CD4-positive, alpha-beta T cell (primary cell): ENCODE data around the gene IGF2BP2. TPM values are rescaled to one million over a fixed set of nuclear protein-coding genes. Genes with fewer than 3 reads are reported as not detected.

Experiments used
- ATAC-seq: fragments of 200-7000 bp; cut with Tn5 transposase; one replicate; pipeline ENCODE4 v1.10.0; 2022; ENCODE audit warnings: mild to moderate bottlenecking; ENCODE audit not compliant: poor library complexity
- CTCF ChIA-PET: fragments of 350-600 bp; sonication (Branson Sonifier 250); formaldehyde crosslinking; loops from one replicate; lab custom pipeline; 2021; ENCODE audit warnings: antibody characterized with exemption, inconsistent platforms; lab: Charles Lee
- POLR2A ChIA-PET: fragments of 350-600 bp; sonication (Branson Sonifier 250); formaldehyde crosslinking; loops from one replicate; lab custom pipeline; 2021; ENCODE audit warnings: antibody characterized with exemption, inconsistent platforms; lab: Charles Lee
- DNase-seq, 14 experiments: peaks; one replicate each; pipeline ENCODE4 v3.0.0-alpha.2; 2013 to 2020; ENCODE audit warnings: mixed read lengths in 2 of 14
- H3K27ac ChIP-seq, 2 donors: one replicate each; pipeline versions ENCODE4 v1.5.1 to v1.7.0; 2013; ENCODE audit warnings: low read length in 2 of 2, low read depth in 1 of 2, mild to moderate bottlenecking in 1 of 2
- H3K27me3 ChIP-seq, 2 experiments: 1 replicate in 1 of 2; 2 replicates in 1 of 2; pipeline versions ENCODE4 v1.6.1 to v1.7.0; 2013; ENCODE audit warnings: low read length in 2 of 2, control low read depth in 1 of 2, mild to moderate bottlenecking in 1 of 2, moderate library complexity in 1 of 2; ENCODE audit not compliant: insufficient read depth in 2 of 2, control insufficient read depth in 1 of 2
- H3K36me3 ChIP-seq: one replicate; pipeline ENCODE4 v1.6.1; 2013; ENCODE audit warnings: low read length, control low read depth; ENCODE audit not compliant: insufficient read depth
- H3K4me1 ChIP-seq: one replicate; pipeline ENCODE4 v1.6.1; 2013; ENCODE audit warnings: low read length, control low read depth; ENCODE audit not compliant: insufficient read depth
- H3K4me3 ChIP-seq: one replicate; pipeline ENCODE4 v1.5.1; 2013; ENCODE audit warnings: mild to moderate bottlenecking, low read length, moderate library complexity
- H3K9me3 ChIP-seq, 2 experiments: 1 replicate in 1 of 2; 2 replicates in 1 of 2; pipeline versions ENCODE4 v1.6.1 to v1.7.0; 2013; ENCODE audit warnings: low read length in 2 of 2, mild to moderate bottlenecking in 2 of 2, control low read depth in 1 of 2, moderate library complexity in 1 of 2; ENCODE audit not compliant: control insufficient read depth in 1 of 2, insufficient read depth in 1 of 2
- H3K27ac Mint-ChIP-seq: one replicate; pipeline ENCODE4 v1.8.0; 2020; ENCODE audit warnings: mixed read lengths
- H3K27me3 Mint-ChIP-seq: one replicate; pipeline ENCODE4 v1.8.0; 2021; ENCODE audit warnings: mixed read lengths
- H3K36me3 Mint-ChIP-seq: one replicate; pipeline ENCODE4 v1.8.0; 2021; ENCODE audit warnings: low read depth, mixed read lengths
- H3K4me1 Mint-ChIP-seq: one replicate; pipeline ENCODE4 v1.8.0; 2021; ENCODE audit warnings: low read depth, mixed read lengths
- H3K4me3 Mint-ChIP-seq: one replicate; pipeline ENCODE4 v1.8.0; 2020; ENCODE audit warnings: mild to moderate bottlenecking, mixed read lengths
- H3K9me3 Mint-ChIP-seq: one replicate; pipeline ENCODE4 v1.8.0; 2020; ENCODE audit warnings: mixed read lengths
- intact Hi-C, 2 experiments: fragments of 100-400 bp; cut with DNase I in 1 of 2; cut with micrococcal nuclease in 1 of 2; formaldehyde crosslinking; loops; one replicate each; pipeline versions ENCODE4 v1.15.1 to v1.9.0; 2023 to 2025; cut with DNase I, micrococcal nuclease
- total RNA-seq, 174 experiments: library from RNA in 2 of 174; stranded (reverse) in 2 of 174; gene quantifications; one replicate each; pipeline ENCODE4 v1.2.3 and lab custom pipeline; 2021 to 2026
- TF ChIP-seq, protein P1 (sequence below): fragments of 200-600 bp; IDR thresholded peaks from one replicate; pipeline ENCODE4 v1.8.0; 2022; ENCODE audit warnings: antibody characterized with exemption, mild to moderate bottlenecking

IGF2BP2 gene
- total RNA-seq, 2 experiments from 2014 or later: 0.25 to 0.50 TPM

DNA sequence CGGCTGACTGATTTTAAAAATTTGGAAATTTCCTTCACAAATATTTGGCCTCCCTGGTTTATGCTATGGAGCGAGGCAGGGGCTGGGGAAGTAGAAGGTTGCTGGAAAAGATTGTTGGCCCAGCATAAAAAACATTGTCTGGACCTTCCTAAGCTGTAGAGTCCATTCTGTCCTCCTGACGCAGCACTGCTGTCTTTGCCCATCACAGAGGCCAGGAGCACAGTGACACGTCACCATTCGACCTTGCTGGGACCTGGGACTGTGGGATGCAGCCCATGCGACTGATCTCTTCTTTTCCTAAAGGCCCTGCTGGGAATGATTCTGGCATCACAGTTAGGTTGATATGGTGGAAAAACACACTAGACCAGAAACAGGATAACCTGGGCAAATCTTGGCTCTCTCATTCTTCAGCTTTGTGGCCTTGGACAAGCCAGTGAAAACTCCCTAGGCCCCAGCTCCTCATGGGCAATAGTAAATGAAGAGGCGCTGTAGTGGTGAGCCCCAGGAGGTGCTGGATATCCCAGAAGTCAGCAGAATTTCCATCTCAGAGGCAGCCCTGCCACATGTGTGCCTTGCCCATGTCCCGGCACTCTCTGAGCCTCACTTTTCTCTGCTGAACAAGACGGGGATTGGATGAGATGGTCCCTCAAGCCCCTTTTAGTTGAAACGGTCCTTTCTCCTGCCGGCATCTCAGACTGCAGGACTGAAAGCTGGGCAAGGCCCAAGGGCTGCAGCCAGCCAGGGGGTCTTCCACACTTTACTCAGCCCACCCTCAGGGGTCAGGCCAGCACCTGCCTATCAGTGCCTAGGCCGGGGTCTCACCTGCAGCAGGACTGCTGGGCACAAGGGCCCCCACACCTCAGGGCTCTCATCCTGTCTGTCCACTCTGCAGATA is 169.2 kb downstream of the IGF2BP2 start:
- intact Hi-C loops: no loop called here
- Mint-ChIP-seq H3K36me3 (no peaks in the 10 kb centered on the region), H3K4me3 (no peak overlapping the region), H3K9me3 (no peaks in the 10 kb centered on the region), H3K4me1 (no peaks in the 10 kb centered on the region), H3K27me3 (peaks cover 3% of the 10 kb centered on the region), H3K27ac (no peak overlapping the region)
- no peak overlapping the region for H3K27ac ChIP-seq
- ChIA-PET POLR2A (no interaction called here), CTCF (no interaction called here)
- no peaks in the 10 kb centered on the region for H3K27me3 ChIP-seq
- H3K9me3 ChIP-seq: no peaks in the 10 kb centered on the region
- no peak for ATAC-seq
- peaks cover 6% of the 10 kb centered on the region for H3K4me1 ChIP-seq
- H3K4me3 ChIP-seq: no peak overlapping the region
- no peak for DNase-seq
- TF ChIP-seq, protein P1, sequence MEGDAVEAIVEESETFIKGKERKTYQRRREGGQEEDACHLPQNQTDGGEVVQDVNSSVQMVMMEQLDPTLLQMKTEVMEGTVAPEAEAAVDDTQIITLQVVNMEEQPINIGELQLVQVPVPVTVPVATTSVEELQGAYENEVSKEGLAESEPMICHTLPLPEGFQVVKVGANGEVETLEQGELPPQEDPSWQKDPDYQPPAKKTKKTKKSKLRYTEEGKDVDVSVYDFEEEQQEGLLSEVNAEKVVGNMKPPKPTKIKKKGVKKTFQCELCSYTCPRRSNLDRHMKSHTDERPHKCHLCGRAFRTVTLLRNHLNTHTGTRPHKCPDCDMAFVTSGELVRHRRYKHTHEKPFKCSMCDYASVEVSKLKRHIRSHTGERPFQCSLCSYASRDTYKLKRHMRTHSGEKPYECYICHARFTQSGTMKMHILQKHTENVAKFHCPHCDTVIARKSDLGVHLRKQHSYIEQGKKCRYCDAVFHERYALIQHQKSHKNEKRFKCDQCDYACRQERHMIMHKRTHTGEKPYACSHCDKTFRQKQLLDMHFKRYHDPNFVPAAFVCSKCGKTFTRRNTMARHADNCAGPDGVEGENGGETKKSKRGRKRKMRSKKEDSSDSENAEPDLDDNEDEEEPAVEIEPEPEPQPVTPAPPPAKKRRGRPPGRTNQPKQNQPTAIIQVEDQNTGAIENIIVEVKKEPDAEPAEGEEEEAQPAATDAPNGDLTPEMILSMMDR: no peak
- no peaks in the 10 kb centered on the region for H3K36me3 ChIP-seq

DNA sequence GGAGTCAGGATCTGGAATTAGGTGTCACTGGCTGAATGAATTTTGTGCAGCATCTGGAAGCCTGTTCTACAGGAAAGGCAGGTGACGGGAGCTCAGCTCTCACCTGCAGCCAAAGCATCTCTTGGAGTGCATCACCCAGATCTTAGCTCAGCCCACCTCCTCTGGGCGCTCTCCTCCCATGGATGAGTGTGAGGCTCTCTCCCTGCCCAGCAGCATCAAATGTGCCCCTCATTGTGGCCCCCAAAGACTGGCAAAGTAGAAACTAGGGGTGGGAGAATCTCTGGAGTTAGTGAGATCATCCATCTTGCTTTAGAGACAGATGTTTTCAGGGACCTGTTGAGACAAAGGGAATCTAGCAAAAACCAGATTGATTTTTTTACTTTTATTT is 170.1 kb downstream of the IGF2BP2 start:
- Histone ChIP-seq H3K4me3 (no peak overlapping the region), H3K36me3 (no peaks in the 10 kb centered on the region), H3K4me1 (no peaks in the 10 kb centered on the region), H3K9me3 (no peaks in the 10 kb centered on the region), H3K27ac (no peak overlapping the region), H3K27me3 (no peaks in the 10 kb centered on the region)
- TF ChIP-seq, protein P1: no peak
- Mint-ChIP-seq H3K36me3 (no peaks in the 10 kb centered on the region), H3K4me3 (no peak overlapping the region), H3K4me1 (no peaks in the 10 kb centered on the region), H3K27ac (no peak overlapping the region), H3K27me3 (no peaks in the 10 kb centered on the region), H3K9me3 (no peaks in the 10 kb centered on the region)
- ATAC-seq (no peak), DNase-seq (no peak)
- ChIA-PET POLR2A (no interaction called here), CTCF (no interaction called here)
- intact Hi-C loops: no loop called here

DNA sequence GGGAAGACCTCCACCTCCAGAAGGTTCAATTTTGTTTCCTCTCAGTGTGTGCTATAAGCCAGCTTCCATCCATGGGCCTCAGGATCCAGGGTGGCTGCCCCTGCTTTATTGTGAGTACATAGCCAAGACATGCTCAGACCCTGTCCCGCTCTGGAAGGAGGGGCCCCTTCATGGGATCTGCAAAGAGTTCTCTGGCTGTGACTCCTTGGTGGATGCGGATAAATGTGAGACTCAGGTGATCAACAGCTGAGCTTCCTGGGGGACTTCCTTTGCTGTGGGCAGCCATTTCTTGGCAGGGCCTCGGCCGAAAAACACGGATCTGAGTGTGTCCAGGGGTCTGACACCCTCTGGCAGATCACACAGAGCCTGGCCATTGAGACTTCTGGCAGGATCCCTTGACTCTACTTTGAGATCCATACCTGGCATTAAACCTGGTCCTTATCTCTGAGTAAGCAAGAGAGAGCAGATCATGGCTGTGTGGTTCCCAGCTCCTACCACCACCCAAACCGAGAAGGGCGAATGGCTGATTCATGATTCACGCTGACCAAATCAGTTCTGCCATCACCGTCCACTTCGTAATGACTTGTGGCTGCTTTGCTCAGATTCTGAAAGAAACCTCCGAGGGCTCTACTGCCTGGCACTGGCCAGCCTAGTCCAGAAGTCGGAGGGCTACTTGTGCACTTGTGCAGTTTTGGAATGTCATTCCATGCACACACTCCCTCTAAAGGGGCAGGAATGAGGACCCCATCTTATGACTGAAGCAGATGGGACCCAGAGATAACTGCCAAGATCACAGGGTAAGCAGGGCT is 170.7 kb downstream of the IGF2BP2 start:
- H3K27ac Mint-ChIP-seq: no peak overlapping the region
- H3K27me3 Mint-ChIP-seq: no peaks in the 10 kb centered on the region
- Histone ChIP-seq H3K36me3 (no peaks in the 10 kb centered on the region), H3K4me1 (no peaks in the 10 kb centered on the region), H3K27ac (no peak overlapping the region), H3K9me3 (no peaks in the 10 kb centered on the region), H3K27me3 (no peaks in the 10 kb centered on the region), H3K4me3 (no peak overlapping the region)
- CTCF ChIA-PET: no interaction called here
- no peak overlapping the region for H3K4me3 Mint-ChIP-seq
- POLR2A ChIA-PET: no interaction called here
- ATAC-seq (no peak), DNase-seq (no peak)
- TF ChIP-seq, protein P1: no peak
- H3K4me1 Mint-ChIP-seq: no peaks in the 10 kb centered on the region
- intact Hi-C loops: no loop called here
- H3K9me3 Mint-ChIP-seq: no peaks in the 10 kb centered on the region
- no peaks in the 10 kb centered on the region for H3K36me3 Mint-ChIP-seq
